ENCODE data around the gene C1orf94. TPM values are rescaled to one million over a fixed set of nuclear protein-coding genes. Genes with fewer than 3 reads are reported as not detected.
"Not testable (repeated sequence)": the region's sequence is repeated elsewhere in the genome, so short reads cannot be mapped to it uniquely, and the experiment has no call there.

C1orf94 gene
- total and polyA plus RNA-seq, 2 donors from 2014 or later: not detected

GRCh38 chr1:34178072-34178471 lies 1.4 kb downstream of the C1orf94 start:
- Histone ChIP-seq H3K4me3 (ENCODE audit: low read length in 3 of 3) (no peak overlapping the region), H3K27me3 (ENCODE audit: control insufficient read depth, insufficient read depth, low read length) (peaks cover 18% of the 10 kb centered on the region), H3K36me3 (ENCODE audit: control insufficient read depth in 2 of 3, insufficient read depth in 3 of 3, low read length in 3 of 3) (no peaks in the 10 kb centered on the region), H3K9me3 (ENCODE audit: control insufficient read depth in 2 of 3, insufficient read depth in 1 of 3, low read length in 3 of 3) (no peaks in the 10 kb centered on the region), H3K4me1 (ENCODE audit: control insufficient read depth in 2 of 3, insufficient read depth in 2 of 3, low read depth in 1 of 3, low read length in 3 of 3) (no peaks in the 10 kb centered on the region), H3K27ac (ENCODE audit: low read depth in 2 of 2, low read length in 2 of 2) (no peak overlapping the region), H3K9ac (ENCODE audit: low read length in 3 of 3) (no peak overlapping the region)
- TF ChIP-seq CTCF (IDR thresholded peaks at IDR 0.05; ENCODE audit: borderline replicate concordance, extremely low read depth, insufficient read depth): no peak
- FAIRE-seq: no peak
- intact Hi-C loops (cut with DNase I): no loop called here
- no peak for DNase-seq

GRCh38 chr1:34183381-34183780 lies 6.7 kb downstream of the C1orf94 start:
- H3K27me3 ChIP-seq (ENCODE audit: control insufficient read depth, insufficient read depth, low read length); FAIRE-seq; H3K4me3 ChIP-seq (ENCODE audit: low read length in 3 of 3); H3K9me3 ChIP-seq (ENCODE audit: control insufficient read depth in 2 of 3, insufficient read depth in 1 of 3, low read length in 3 of 3); H3K9ac ChIP-seq (ENCODE audit: low read length in 3 of 3); H3K4me1 ChIP-seq (ENCODE audit: control insufficient read depth in 2 of 3, insufficient read depth in 2 of 3, low read depth in 1 of 3, low read length in 3 of 3); intact Hi-C loops (cut with DNase I); DNase-seq; H3K36me3 ChIP-seq (ENCODE audit: control insufficient read depth in 2 of 3, insufficient read depth in 3 of 3, low read length in 3 of 3); H3K27ac ChIP-seq (ENCODE audit: low read depth in 2 of 2, low read length in 2 of 2): not testable (repeated sequence)

- intact Hi-C loops (cut with DNase I): no loop called here
- FAIRE-seq: no peak
- Histone ChIP-seq H3K27me3 (ENCODE audit: control insufficient read depth, insufficient read depth, low read length) (peaks cover 4% of the 10 kb centered on the region), H3K9ac (ENCODE audit: low read length in 3 of 3) (no peak overlapping the region), H3K27ac (ENCODE audit: low read depth in 2 of 2, low read length in 2 of 2) (no peak overlapping the region), H3K4me3 (ENCODE audit: low read length in 3 of 3) (no peak overlapping the region), H3K36me3 (ENCODE audit: control insufficient read depth in 2 of 3, insufficient read depth in 3 of 3, low read length in 3 of 3) (no peaks in the 10 kb centered on the region), H3K4me1 (ENCODE audit: control insufficient read depth in 2 of 3, insufficient read depth in 2 of 3, low read depth in 1 of 3, low read length in 3 of 3) (no peaks in the 10 kb centered on the region), H3K9me3 (ENCODE audit: control insufficient read depth in 2 of 3, insufficient read depth in 1 of 3, low read length in 3 of 3) (peaks cover 0 to 3% (median 0%) of the 10 kb centered on the region in 3 donors)
- no peak for DNase-seq
- TF ChIP-seq CTCF (IDR thresholded peaks at IDR 0.05; ENCODE audit: borderline replicate concordance, extremely low read depth, insufficient read depth): no peak
Observed at GRCh38 chr1:34186741-34187494, 10.2 kb downstream of the C1orf94 start.

GRCh38 chr1:34188418-34188817 lies 11.7 kb downstream of the C1orf94 start:
- Histone ChIP-seq H3K27ac (ENCODE audit: low read depth in 2 of 2, low read length in 2 of 2) (no peak overlapping the region), H3K9ac (ENCODE audit: low read length in 3 of 3) (no peak overlapping the region), H3K9me3 (ENCODE audit: control insufficient read depth in 2 of 3, insufficient read depth in 1 of 3, low read length in 3 of 3) (peaks cover 0 to 3% (median 0%) of the 10 kb centered on the region in 3 donors), H3K27me3 (ENCODE audit: control insufficient read depth, insufficient read depth, low read length) (peaks cover 4% of the 10 kb centered on the region), H3K4me1 (ENCODE audit: control insufficient read depth in 2 of 3, insufficient read depth in 2 of 3, low read depth in 1 of 3, low read length in 3 of 3) (no peaks in the 10 kb centered on the region), H3K36me3 (ENCODE audit: control insufficient read depth in 2 of 3, insufficient read depth in 3 of 3, low read length in 3 of 3) (no peaks in the 10 kb centered on the region), H3K4me3 (ENCODE audit: low read length in 3 of 3) (no peak overlapping the region)
- DNase-seq: no peak
- TF ChIP-seq CTCF (IDR thresholded peaks at IDR 0.05; ENCODE audit: borderline replicate concordance, extremely low read depth, insufficient read depth): no peak
- intact Hi-C loops (cut with DNase I): no loop called here
- no peak for FAIRE-seq
